ENCODE measurements around the gene ACOX3. TPM values are rescaled to one million over a fixed set of nuclear protein-coding genes. Genes with fewer than 3 reads are reported as not detected.

Gene ACOX3
- total RNA-seq, 1 donor from 2014 or later: 27.8 TPM

DNA sequence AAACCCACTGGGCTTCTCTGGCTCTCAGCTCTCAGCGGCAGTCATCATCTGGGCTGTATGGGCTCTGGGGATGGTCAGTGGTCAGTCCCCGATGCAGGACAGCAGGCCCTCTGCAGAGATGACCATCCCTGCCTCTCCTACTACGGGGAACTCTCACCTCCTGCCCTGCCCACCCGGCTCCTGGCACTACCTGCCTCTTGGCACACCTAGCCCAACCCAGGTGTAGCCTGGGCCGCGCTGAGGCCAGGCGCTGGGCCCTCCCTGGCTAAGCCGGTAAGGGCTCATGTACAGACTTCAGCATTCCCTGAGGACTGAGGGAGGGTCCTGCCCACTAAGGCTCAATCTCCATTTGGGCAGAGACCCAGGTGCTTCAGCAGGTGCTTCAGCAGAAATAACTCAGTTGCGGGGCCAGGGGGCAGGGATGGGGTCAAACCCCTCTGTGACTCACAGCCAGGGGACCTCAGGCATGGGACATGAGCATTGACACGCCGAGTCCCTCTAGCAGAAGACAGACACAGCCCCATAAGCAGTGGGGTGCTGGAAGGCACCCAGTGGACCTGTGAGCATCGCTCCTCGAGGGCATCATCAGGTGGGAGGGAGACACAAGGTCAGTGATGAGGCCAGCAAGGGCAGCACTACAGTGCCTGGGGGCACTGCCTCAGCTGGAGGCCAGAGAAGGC, 71.0 kb downstream of the ACOX3 start:
- ATAC-seq: no peak
- intact Hi-C loops (cut with DNase I): no loop called here
- no peak for DNase-seq (ENCODE audit: low spot score)

DNA sequence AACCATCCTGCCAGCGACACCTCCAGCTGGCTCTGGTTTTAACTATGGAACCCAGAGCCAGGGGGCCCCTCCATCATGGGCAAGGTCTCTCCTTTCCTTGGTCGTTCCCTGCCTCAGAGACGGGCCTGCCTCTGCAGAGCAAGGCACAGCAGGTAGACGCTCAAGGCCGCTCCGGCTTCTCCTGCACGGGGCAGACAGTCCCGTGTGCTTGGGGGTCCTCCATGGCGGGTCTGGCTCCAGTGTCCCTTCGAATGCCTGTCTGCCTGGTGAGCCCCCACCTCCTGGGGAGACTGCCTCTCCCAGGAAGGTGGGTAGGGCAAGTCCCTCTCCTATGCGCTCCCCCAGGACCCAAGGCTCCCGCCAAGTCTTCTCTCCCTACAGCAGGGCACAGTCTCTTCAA, 71.5 kb downstream of the ACOX3 start:
- ATAC-seq (no peak), DNase-seq (ENCODE audit: low spot score) (no peak)
- intact Hi-C loops (cut with DNase I): no loop called here

DNA sequence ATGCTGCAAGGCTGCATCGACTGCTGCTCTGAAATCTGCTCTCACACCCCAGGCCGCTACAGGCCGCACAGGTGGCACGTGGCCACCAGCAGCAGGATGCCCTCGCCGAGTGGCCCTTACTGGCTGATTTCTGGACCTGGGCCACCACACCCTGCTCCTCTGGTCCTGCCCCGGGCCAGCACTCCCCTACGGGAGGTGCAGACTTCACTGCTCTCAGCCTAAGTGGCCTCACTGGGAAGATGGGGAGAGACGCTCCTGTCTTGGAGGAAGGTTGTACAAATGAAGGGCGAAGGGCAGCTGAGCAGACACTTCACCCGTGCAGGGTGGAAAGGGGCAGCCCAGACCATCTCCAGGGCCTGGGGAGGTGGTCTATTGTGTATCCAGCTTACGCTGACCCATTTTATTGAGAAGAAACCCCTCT, 72.5 kb downstream of the ACOX3 start:
- intact Hi-C loops (cut with DNase I): no loop called here
- ATAC-seq (no peak), DNase-seq (ENCODE audit: low spot score) (no peak)

DNA sequence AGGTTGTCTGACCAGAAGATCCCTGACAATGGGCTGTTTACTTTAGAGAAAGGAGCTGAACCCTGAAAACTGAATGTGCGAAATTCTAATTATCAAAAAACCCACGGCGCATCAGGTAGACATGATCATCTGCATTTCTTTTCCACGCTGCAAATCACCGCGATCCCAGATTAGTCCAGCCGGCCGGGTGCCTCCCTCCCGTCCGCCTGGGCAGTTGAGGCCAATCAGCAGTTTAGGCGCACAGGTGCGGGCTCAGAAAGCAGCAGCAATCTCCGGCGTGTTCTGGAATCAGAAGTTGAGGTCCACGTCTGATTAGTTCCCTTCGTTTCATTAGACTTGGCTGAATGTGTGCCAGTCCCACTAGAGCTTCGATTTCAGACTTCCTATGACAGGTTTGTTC, 73.9 kb downstream of the ACOX3 start:
- intact Hi-C loops (cut with DNase I): no loop called here
- ATAC-seq (no peak), DNase-seq (ENCODE audit: low spot score) (no peak)

DNA sequence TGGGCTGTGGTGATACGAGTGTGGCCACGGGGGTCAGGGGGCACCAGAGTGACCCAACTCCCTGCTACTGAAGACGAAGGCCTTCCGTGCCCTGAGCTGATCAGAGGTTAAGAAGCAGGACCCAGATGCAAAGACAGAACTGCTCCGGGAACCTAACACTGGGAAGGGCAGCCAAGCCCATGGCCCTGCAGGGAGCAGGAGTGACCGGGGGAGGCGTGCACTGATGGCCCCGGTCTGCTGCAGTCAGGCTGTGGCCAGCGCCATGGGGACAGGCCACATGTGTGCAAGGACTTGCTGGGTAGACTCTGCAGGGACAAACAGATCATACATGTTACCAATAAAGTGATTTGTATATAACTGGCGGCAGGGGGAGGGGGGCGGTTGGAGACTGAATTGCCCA, 74.6 kb downstream of the ACOX3 start:
- peak; percentile 44 for ATAC-seq
- intact Hi-C loops (cut with DNase I): no loop called here
- DNase-seq (ENCODE audit: low spot score): no peak

DNA sequence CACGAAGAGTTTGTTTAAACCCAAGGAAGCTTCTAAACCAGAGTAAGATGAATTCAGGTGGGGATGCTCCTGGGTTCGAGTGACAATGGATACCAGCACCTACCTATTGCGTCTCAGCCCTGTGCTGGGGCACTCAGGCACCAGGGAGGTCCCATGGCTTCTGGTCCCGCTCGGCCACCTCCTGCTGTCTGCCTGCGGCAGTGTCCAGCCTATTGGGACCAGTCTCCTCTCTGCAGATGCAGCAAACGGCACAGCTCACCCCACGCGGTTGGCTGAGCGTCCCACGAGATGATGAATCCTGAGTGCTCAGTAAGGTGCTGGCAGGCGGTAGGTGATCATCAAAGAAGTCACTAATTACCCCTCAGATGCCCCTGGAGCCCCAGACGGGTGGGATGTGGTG, 75.2 kb downstream of the ACOX3 start:
- DNase-seq (ENCODE audit: low spot score) (no peak), ATAC-seq (no peak)
- intact Hi-C loops (cut with DNase I): no loop called here

DNA sequence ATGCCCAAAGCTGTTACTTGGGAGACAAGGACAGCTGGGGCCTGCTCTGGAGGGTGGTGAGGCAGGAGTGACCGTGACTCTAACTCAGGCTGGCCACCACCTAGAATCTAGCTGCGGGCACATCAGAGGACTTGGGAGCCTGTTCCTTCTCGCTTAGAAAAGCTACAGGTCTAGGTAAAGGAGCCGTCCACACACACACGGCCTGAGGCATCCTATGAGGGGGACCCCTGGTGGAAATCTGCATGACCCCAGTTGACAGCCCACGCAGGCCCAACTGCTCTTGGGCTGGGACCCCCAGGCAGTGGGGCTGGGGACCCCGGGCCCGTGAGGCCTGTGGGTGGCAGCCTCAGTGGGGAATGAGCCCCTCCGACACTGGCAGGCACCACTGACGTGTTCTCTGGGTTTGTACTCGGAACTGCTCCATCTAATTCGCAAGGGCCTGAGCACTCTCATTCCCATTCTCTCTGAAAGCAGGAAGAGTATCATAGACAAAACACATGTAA, 75.6 kb downstream of the ACOX3 start:
- no peak for DNase-seq (ENCODE audit: low spot score)
- ATAC-seq: no peak
- intact Hi-C loops (cut with DNase I): no loop called here

DNA sequence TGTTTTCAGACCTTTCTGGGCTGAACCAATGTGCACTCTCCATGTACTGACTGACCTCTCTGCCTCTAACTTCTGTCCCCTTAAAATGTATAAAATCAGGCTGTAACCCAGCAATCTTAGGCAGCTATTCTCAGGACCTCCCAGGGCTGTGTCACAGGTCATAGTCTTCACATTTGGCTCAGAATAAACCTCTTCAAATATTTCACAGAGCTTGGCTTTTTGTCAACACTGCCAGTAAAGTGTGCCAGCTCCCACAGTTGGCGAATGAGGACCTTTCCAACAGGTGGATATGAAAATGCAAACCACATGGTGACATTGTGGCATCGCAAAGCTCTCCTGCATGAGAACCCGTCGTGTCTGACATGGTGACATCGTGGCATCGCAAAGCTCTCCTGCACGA, 76.4 kb downstream of the ACOX3 start:
- no peak for ATAC-seq
- intact Hi-C loops (cut with DNase I): no loop called here
- DNase-seq (ENCODE audit: low spot score): no peak

DNA sequence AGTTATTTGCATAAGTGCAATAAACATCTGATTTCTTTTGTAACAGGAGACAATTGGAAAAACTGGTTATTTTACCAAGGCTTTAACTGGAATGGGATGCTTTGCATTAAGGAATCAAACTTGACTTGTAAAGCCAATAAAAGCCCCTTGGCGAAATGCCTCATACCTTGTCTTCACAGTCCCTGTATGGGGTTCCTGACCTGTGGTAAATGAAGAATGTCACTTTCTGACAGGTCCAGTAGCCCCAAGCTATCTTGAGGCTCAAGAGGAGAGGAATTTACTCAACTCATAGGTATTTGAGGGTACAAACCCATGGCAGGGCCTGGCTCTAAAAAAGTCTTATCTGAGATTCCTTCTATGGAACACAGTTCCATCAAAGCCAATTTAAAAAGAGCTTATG, 78.0 kb downstream of the ACOX3 start:
- intact Hi-C loops (cut with DNase I): no loop called here
- ATAC-seq (no peak), DNase-seq (ENCODE audit: low spot score) (no peak)

DNA sequence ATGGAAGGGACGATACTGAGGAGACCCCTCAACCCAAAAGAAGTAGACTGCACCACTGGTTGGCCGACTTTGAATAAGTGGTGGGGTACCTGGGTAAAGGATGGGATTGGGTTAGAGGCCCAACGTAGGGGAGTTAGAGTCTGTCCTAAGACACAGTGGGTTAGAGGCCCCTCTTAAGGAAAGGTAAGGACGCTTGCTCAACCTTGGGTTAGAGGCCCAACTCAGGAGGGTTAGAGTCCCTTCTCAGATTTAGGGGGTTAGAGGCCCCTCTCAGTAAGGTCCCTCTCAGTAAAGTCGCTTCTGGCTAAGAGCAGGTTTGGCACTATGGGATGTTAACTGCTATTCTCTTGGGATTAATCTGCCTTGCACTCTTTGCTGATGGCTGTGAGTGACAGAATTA, 81.3 kb downstream of the ACOX3 start:
- no peak for DNase-seq (ENCODE audit: low spot score)
- ATAC-seq: no peak
- intact Hi-C loops (cut with DNase I): no loop called here

DNA sequence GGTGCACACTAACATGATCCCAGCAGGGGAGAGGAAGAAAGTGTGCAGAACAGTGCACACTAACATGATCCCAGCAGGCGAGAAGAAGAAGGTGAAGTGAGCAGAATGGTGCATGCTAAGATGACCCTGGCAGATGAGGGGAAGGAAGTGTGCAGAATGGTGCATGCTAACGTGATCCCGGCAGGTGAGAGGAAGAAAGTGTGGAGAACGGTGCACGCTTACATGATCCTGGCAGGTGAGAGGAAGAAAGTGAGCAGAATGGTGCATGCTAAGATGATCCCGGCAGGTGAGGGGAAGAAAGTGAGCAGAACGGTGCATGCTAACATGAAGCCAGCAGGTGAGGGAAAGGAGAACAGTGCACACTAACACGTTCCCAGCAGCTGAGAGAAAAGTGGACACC, 83.7 kb downstream of the ACOX3 start:
- intact Hi-C loops (cut with DNase I): no loop called here
- DNase-seq (ENCODE audit: low spot score): peak; percentile 15
- ATAC-seq: no peak

DNA sequence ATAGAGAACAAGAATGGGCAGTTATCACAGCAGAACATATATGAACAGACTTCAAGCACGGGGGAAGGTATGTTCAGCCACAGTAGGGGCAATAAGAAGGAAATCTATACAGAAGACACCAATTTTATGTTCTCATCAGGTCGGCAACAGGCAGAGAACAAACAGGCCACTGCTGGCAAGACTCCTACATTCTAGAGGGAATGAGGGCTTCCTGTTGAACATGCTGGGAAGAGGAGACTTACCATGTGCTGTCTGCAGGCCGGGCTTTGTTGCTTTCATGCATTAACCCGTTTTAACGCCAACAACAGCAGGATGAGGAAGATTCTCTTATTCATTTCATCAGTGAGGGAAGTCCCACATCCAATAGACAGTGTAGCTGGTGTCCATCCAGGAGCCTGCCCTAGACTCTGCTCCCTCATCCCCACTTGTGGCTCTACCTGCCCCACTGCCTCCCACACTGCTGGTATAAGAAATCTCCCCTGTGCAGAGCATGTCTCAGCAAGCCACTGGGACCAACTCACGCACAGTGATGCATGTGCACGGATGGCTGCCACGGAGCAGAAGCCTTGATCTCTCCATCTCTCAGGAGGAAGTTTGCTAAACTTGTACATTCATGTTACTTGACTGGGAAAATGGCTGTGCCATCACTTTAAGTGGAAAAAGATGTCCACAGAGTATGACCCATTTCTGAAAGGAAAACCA, 84.5 kb downstream of the ACOX3 start:
- intact Hi-C loops (cut with DNase I): no loop called here
- no peak for ATAC-seq
- DNase-seq (ENCODE audit: low spot score): peak; percentile 26

DNA sequence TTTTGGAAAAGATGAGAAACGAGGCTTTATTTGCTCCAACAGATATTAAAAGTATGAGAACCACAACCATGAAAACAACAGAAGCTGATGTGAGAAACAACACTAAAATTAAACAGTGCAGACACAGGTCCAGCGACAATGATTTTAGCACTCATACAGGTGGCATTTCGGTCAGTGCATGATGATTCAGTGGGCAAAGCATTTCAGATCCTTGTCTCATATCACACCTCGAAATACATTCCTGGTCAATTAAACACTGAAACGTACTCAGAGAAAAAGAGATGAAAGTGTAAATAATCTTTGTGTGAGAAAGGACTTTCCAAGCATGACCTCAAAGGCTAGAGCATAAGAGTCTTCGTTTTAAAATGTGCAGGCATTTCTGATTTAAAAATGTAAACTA, 85.2 kb downstream of the ACOX3 start:
- intact Hi-C loops (cut with DNase I): no loop called here
- DNase-seq (ENCODE audit: low spot score): no peak
- ATAC-seq: no peak

DNA sequence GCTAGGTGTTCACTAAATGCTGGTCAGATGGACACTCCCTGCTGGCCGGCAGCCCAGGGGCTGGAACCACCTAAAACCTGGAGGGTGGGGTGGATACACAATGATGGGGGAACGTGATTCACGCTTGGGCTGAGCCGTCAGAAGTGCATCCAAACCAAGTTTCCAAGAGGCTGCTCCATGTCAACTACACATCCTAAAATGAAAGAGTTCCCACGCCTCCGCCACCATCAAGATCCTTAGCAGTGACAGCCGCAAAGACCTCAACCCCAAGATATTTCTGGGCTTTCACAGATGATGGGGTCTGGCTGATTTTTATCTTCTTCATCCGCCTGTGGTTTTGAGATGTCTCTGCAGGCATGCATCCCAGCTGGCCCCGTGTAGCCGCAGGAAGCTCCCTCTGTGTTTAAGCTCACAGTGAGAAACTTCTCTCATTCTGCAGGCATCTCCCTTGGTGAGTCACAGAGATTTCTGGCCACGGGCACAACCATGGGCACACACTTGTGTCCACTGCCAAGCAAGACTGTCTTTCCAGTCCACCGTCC, 86.5 kb downstream of the ACOX3 start:
- ATAC-seq: no peak
- intact Hi-C loops (cut with DNase I): no loop called here
- DNase-seq (ENCODE audit: low spot score): peak; percentile 9

DNA sequence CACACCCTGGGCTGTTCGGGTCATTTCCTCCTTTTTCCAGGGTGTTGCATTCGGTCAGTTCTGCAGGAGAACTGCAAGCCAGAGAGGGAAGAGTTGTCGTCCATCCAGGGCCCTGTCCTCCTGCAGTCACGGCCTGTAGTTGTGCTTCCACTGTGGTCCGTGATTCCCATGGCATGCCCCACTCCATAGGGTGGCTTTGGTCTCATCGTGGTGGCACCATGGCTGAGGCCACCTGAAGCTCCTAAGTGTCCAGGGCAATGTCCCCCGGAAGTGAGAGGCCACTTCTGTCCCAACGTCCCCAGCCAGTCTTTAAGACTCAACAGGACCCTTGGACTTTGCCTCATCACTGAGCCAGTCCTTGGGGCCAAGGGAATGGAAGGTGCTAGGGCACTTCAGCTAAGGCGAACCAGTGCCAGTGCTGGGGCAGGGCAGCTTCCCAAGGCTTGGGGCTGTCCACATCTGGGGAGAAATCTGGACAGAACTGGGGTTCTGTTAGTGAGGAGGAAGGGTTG, 87.3 kb downstream of the ACOX3 start:
- peak; percentile 27 for DNase-seq (ENCODE audit: low spot score)
- no peak for ATAC-seq
- intact Hi-C loops (cut with DNase I): no loop called here

DNA sequence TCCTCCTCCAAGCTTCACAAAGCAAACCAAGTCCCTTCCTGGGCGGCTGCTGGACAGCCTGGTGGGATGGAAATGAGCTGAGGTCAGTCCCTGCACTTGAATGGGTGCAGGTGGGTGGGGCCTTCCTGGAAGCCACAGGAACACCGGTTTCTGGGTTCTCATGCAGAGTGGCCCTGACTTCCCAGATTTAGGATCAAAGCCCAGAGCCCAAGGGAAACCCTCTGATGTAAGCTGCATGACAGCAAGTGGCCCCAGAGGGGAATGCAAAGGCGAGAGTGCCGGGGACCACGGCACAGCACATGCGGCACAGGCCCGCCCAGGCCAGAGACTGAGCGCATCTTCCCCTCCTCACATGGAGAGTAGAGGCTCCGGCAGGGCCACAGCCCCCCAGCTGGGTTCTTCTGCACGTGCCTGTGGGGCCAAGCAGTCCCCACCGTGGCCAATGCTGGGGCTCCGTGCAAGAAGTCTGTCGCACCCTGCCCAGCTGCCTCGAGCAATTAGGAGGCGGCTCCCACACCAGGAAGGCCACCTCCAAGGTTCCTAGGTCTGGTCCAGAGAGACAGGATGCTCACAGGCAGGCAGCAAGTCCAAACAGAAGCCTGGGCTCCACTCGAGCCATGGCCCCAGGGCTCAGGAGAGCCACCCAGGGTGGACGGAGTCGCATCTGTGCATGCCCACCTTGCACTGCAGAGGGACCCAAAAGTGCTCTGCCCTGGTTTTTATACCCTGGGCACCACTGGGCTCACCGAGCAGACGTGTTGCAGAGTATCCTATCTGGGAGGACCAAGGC, 88.0 kb downstream of the ACOX3 start:
- ATAC-seq (peak; percentile 60), DNase-seq (ENCODE audit: low spot score) (peak; percentile 53)
- intact Hi-C loops (cut with DNase I): no loop called here

DNA sequence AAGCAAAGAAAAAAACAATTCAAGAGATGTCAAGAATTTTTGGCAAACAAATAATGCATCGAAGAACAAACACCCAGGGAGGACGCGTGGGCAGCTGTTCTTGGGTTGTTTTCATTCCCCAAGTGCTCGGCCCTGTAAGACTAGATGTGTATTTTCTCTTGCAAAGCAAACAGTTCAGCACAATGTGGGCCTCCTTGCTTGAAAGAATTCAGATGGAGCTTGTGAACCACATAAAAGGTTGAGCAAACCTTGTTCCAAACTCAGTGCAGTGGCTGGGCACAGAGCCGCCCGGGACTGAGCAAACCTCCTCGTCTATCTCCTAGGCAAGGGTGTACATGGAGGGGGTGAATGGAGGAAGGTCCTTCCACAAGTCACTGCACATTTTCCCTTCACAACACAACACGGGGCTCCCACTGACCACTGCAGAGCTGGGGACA, 88.6 kb downstream of the ACOX3 start:
- DNase-seq (ENCODE audit: low spot score) (peak; percentile 54), ATAC-seq (peak; percentile 78)
- intact Hi-C loops (cut with DNase I): no loop called here

DNA sequence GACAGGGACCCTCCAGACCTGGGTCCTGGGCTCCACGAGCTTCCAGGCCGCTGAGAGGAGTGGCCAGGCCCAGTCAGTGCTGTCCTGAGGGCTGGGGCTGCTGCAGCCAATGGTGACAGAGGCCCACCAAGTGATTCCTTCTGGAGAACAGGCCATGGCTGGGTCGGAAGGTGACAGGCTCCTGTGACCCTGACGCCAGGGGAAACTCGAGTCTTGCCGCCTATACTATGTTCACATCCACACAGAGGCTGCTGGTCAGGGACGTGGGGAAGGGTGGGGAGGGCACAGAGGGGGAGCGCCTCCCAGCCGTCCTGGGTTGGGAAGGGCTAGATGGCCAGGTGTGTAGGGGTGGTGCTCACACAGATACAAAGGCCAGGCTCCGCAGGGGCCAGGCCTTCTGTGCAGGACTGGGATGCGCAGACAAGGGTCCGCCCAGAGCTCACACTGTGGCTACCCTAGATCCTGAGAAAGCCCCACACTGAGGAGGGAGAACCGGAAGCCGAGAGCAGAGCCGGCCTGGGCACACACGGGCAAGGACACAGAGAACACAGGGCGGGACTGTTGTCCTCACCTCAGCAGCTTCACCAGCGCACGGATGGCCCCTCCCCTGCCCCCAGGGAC, 89.6 kb downstream of the ACOX3 start:
- ATAC-seq (peak; percentile 3), DNase-seq (ENCODE audit: low spot score) (peak; percentile 32)
- intact Hi-C loops (cut with DNase I): no loop called here

DNA sequence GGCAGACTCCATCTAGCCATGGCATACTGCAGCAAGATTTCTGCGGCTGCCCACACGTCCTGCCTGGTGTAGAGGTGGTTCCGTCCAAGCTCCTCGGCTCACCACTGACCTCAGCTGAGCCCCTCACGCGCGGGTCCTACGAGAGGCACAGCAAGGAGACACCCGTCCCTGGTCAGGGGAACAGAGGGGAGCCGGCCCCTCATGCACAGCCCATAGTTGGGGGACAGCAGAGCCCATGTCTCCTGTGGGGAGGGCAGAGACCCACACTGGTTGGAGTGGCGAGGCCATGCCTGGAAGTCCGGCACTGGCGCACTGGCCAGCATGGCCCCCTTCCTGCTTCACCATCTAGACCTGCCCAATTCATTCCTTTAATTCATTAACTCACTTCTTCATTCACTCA, 90.2 kb downstream of the ACOX3 start:
- DNase-seq (ENCODE audit: low spot score): peak; percentile 52
- intact Hi-C loops (cut with DNase I): no loop called here
- ATAC-seq: no peak
